ENCODE data around the gene ACTL10. TPM values are rescaled to one million over a fixed set of nuclear protein-coding genes. Genes with fewer than 3 reads are reported as not detected.

Gene ACTL10
- total and polyA plus RNA-seq, 2 of the 13 experiments (the other 11 are each of a cell fraction or from before 2014, with no cell fraction given), result not detected

GRCh38 chr20:33711446-33711738 lies 44.6 kb downstream of the ACTL10 start (continued):
- TF ChIP-seq ZNF318 (CRISPR knock-in tag; IDR thresholded peaks at IDR 0.05) (no peak), NKX3-1 (CRISPR knock-in tag; IDR thresholded peaks at IDR 0.05) (no peak), SALL1 (CRISPR knock-in tag; IDR thresholded peaks at IDR 0.05) (peak; percentile 3; the same call in 1 of the 2 replicates), ARHGAP35 (CRISPR knock-in tag; IDR thresholded peaks at IDR 0.05; ENCODE audit: borderline replicate concordance) (no peak; the same call in 1 of the 2 replicates), JARID2 (CRISPR knock-in tag; IDR thresholded peaks at IDR 0.05; ENCODE audit: insufficient replicate concordance) (no peak), ZNF276 (CRISPR knock-in tag; IDR thresholded peaks at IDR 0.05; ENCODE audit: low read depth) (no peak), TARDBP (CRISPR knock-in tag; IDR thresholded peaks at IDR 0.05) (no peak), ZNF512B (CRISPR knock-in tag; IDR thresholded peaks at IDR 0.05; ENCODE audit: borderline replicate concordance) (peak; percentile 81; the same call in 1 of the 2 replicates), ISL2 (CRISPR knock-in tag; IDR thresholded peaks at IDR 0.05) (no peak), ZNF83 (CRISPR knock-in tag; IDR thresholded peaks at IDR 0.05; ENCODE audit: borderline replicate concordance) (no peak), ZC3H13 (CRISPR knock-in tag; IDR thresholded peaks at IDR 0.05) (no peak), MYNN (CRISPR knock-in tag; IDR thresholded peaks at IDR 0.05; ENCODE audit: low read depth) (no peak), CEBPB (IDR thresholded peaks at IDR 0.05; ENCODE audit: borderline replicate concordance, low read depth, low read length) (no peak), HMGA1 (CRISPR knock-in tag; conservative IDR thresholded peaks at IDR 0.05) (no peak), CHD4 (IDR thresholded peaks at IDR 0.05; ENCODE audit: borderline replicate concordance, low read length) (0 out of 2 replicates have a peak, but pooled peaks have one; percentile 52), FOXK2 (IDR thresholded peaks at IDR 0.05) (no peak), CREM (IDR thresholded peaks at IDR 0.05) (no peak; the same call in 1 of the 2 replicates), CREM (CRISPR knock-in tag; IDR thresholded peaks at IDR 0.05) (no peak), ZNF317 (CRISPR knock-in tag; IDR thresholded peaks at IDR 0.05) (no peak), SP4 (CRISPR knock-in tag; IDR thresholded peaks at IDR 0.05) (no peak)
